NCI-H187 (cell line): ENCODE data around the gene CCNI.
"Not testable (repeated sequence)": the region's sequence is repeated elsewhere in the genome, so short reads cannot be mapped to it uniquely, and the experiment has no call there.

Source experiments
- DNase-seq, 2 experiments: peaks; one replicate each; lab custom pipeline; 2025; lab: John Stamatoyannopoulos, UW

Gene CCNI

GRCh38 chr4:77082886-77083608 is 7.3 kb upstream of the CCNI start:
- DNase-seq, result no peak

GRCh38 chr4:77080806-77081205 is 5.0 kb upstream of the CCNI start:
- DNase-seq, result not testable (repeated sequence)

- no peak for DNase-seq
Observed at GRCh38 chr4:77079281-77079680, 3.5 kb upstream of the CCNI start.

- no peak for DNase-seq
Observed at GRCh38 chr4:77078401-77078800, 2.6 kb upstream of the CCNI start.

- DNase-seq, result no peak
Observed at GRCh38 chr4:77076889-77077635, 1.3 kb upstream of the CCNI start.

- DNase-seq, result peak in 1 of 2 experiments; percentile 21
Observed at GRCh38 chr4:77074981-77075855, 571 bp downstream of the CCNI start.

GRCh38 chr4:77074381-77074831 is 1.4 kb downstream of the CCNI start:
- no peak for DNase-seq

GRCh38 chr4:77073981-77074380 is 1.8 kb downstream of the CCNI start:
- DNase-seq, result no peak

GRCh38 chr4:77073106-77073809 is 2.5 kb downstream of the CCNI start:
- no peak for DNase-seq

- no peak for DNase-seq
Observed at GRCh38 chr4:77072195-77072753, 3.5 kb downstream of the CCNI start.

GRCh38 chr4:77069514-77069913 is 6.3 kb downstream of the CCNI start:
- DNase-seq, result not testable (repeated sequence)

GRCh38 chr4:77065382-77065781 is 10.4 kb downstream of the CCNI start:
- DNase-seq, result no peak

- no peak for DNase-seq
Observed at GRCh38 chr4:77062856-77063255, 12.9 kb downstream of the CCNI start.

GRCh38 chr4:77052352-77052751 is 23.4 kb downstream of the CCNI start:
- DNase-seq, result peak in 1 of 2 experiments; percentile 26

GRCh38 chr4:77050962-77051361 is 24.8 kb downstream of the CCNI start:
- DNase-seq, result no peak

- no peak for DNase-seq
Observed at GRCh38 chr4:77047037-77047436, 28.8 kb downstream of the CCNI start.

GRCh38 chr4:77045490-77045889 is 30.3 kb downstream of the CCNI start:
- DNase-seq, result no peak

- no peak for DNase-seq
Observed at GRCh38 chr4:77044461-77045150, 31.2 kb downstream of the CCNI start.

GRCh38 chr4:77043507-77044136 is 32.2 kb downstream of the CCNI start:
- no peak for DNase-seq
